ENCODE results near the gene SMARCB1.

Gene SMARCB1

DNA sequence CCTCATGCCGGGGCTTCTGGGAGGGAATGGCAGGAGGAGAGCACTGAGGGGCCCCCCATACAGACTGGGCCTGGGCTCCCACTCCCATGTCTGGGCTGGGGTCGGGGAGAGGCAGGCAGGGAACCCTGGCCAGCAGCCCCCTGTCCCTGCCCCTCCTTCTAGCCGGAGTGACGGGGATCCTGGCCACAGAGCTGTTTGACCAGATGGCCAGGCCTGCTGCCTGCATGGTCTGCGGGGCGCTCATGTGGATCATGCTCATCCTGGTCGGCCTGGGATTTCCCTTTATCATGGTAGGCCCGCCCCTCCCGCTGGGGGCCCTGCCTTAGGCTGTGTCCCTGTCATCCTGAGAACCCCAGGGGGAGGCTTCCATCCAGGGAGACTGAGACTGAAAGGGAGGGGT is 97.4 kb downstream of the SMARCB1 start:
- DNase-seq (ENCODE audit: low spot score) = no peak

Small RNA genes within 50 kb of the gene (small RNA-seq; reads per million reads assigned to genes)
- gene RN7SL268P = 0 reads per million in 2 experiments
